SK-N-SH treated with all-trans-retinoic acid at 6 μM for 48 hours (cell line): ENCODE results near the gene NMT2.

Experiments used
- SNAI2 ChIP-seq: fragments of 250-450 bp; sonication (Bioruptor Pico); IDR thresholded peaks from 2 replicates; pipeline ENCODE4 v1.5.0; 2020; ENCODE audit warnings: mild to moderate bottlenecking, moderate library complexity
- ZNF8 ChIP-seq: fragments of 450-650 bp; formaldehyde crosslinking; IDR thresholded peaks from 2 replicates; pipeline ENCODE4 v1.5.0; 2020; ENCODE audit warnings: mild to moderate bottlenecking, moderate library complexity
- TF ChIP-seq, protein P1 (sequence below): fragments of 250-450 bp; sonication (Bioruptor Pico); IDR thresholded peaks from 2 replicates; pipeline ENCODE4 v1.8.0; 2020; ENCODE audit warnings: mild to moderate bottlenecking, moderate library complexity, borderline replicate concordance

DNA sequence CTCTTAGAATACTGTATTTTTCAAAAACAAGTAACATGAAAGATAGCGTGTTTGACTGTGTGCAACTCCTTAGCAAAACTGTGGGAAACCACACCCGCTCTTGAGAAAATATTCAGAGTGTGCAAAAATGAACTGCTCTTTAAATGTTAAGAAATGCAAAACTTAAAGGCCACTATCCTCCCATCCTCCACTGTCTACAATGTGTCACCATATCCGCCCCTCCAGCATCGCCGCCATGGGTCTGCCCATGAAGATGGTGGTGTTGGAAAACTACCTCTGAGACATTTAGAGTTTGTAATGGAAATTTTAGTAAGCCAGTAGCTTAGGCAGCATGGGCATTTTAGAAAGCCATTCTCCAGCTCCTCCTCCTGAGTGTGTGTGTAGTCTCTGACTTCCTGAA lies 20.1 kb upstream of the NMT2 start:
- TF ChIP-seq, protein P1, sequence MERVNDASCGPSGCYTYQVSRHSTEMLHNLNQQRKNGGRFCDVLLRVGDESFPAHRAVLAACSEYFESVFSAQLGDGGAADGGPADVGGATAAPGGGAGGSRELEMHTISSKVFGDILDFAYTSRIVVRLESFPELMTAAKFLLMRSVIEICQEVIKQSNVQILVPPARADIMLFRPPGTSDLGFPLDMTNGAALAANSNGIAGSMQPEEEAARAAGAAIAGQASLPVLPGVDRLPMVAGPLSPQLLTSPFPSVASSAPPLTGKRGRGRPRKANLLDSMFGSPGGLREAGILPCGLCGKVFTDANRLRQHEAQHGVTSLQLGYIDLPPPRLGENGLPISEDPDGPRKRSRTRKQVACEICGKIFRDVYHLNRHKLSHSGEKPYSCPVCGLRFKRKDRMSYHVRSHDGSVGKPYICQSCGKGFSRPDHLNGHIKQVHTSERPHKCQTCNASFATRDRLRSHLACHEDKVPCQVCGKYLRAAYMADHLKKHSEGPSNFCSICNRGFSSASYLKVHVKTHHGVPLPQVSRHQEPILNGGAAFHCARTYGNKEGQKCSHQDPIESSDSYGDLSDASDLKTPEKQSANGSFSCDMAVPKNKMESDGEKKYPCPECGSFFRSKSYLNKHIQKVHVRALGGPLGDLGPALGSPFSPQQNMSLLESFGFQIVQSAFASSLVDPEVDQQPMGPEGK (CRISPR knock-in tag), result no peak
- TF ChIP-seq ZNF8, result no peak
- no peak for TF ChIP-seq SNAI2 (CRISPR knock-in tag)
